NB4 (cell line): ENCODE results near the gene PNRC2.

Source experiments
- POLR2A ChIP-seq: IDR thresholded peaks from 2 replicates; pipeline ENCODE4 v1.6.1; 2011; ENCODE audit warnings: mild to moderate bottlenecking; ENCODE audit not compliant: insufficient read length; ENCODE audit errors: extremely low read depth
- TF ChIP-seq, protein P1 (sequence below): IDR thresholded peaks from one replicate; pipeline ENCODE4 v1.5.1; 2012; ENCODE audit warnings: low read depth, low read length
- TF ChIP-seq, protein P2 (sequence below): IDR thresholded peaks from 2 replicates; pipeline ENCODE4 v1.6.1; 2011; ENCODE audit warnings: low read depth, low read length

DNA sequence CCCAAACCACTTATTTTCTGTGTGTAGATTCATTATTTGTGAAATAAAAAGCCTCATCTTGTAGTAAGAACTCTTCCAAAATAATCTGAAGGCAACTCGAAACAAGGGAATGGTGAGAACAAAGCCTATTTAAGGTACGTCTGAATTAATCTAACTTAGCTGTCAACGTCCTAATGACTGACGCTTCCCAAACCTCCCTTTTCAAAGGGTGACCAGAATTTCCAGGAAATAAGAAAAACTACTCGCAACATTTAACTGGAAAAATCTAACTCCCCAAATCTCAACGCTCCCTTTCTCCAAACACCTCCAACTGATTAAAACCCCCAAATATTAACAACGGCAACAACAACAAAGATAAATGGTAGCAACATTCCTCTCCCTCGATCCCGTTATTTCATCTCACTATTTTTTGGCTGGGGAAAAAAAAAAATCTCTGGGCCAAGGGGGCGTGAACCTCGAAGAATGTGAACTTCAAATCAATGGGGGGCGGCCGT is 19.8 kb downstream of the PNRC2 start:
- no peak for TF ChIP-seq POLR2A
- TF ChIP-seq, protein P1, sequence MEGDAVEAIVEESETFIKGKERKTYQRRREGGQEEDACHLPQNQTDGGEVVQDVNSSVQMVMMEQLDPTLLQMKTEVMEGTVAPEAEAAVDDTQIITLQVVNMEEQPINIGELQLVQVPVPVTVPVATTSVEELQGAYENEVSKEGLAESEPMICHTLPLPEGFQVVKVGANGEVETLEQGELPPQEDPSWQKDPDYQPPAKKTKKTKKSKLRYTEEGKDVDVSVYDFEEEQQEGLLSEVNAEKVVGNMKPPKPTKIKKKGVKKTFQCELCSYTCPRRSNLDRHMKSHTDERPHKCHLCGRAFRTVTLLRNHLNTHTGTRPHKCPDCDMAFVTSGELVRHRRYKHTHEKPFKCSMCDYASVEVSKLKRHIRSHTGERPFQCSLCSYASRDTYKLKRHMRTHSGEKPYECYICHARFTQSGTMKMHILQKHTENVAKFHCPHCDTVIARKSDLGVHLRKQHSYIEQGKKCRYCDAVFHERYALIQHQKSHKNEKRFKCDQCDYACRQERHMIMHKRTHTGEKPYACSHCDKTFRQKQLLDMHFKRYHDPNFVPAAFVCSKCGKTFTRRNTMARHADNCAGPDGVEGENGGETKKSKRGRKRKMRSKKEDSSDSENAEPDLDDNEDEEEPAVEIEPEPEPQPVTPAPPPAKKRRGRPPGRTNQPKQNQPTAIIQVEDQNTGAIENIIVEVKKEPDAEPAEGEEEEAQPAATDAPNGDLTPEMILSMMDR: no peak
- TF ChIP-seq, protein P2, sequence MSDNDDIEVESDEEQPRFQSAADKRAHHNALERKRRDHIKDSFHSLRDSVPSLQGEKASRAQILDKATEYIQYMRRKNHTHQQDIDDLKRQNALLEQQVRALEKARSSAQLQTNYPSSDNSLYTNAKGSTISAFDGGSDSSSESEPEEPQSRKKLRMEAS: no peak
